ENCODE results near the gene PI4KA. TPM values are rescaled to one million over a fixed set of nuclear protein-coding genes. Genes with fewer than 3 reads are reported as not detected.
A peak's percentile ranks its signal among the peaks of the same experiment; 100 is the strongest.
"Not testable (repeated sequence)": the region's sequence is repeated elsewhere in the genome, so short reads cannot be mapped to it uniquely, and the experiment has no call there.

PI4KA gene
- total RNA-seq, 1 donor from 2014 or later, result 21.2 TPM

DNA sequence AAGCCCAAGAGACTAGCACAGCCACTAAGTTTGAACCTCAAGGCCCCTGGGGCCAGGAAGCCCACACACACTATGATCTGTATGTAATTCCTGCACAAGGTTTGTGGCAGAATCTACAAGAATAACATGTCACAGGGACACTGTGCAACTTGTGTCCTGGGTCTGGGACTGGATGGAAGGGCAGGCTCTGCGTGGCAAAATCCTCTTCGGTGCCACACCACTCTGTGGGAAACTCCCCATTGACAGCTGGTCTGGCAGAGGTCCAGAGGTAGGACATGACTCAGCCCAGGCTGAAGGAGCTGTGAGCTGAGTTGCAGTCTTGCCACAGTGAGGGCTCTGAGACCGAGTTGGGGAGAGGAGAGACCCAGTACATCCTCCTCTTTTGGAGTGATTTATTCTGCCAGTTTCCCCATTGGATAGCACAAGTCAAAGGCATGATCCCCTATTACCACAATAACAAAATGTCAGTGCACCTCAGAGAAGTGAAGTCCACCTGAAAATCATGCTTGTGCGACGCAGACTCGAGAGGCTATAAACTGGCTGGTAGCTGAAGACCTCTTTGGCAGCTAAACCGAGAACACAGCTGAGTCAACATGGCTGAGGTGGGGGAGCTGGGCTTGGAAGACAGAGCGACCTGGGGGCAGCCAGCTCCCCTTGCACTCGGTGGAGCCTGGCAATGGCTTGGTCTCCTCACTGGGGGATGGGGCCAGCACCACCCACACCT lies 108.0 kb downstream of the PI4KA start:
- DNase-seq (ENCODE audit: low spot score), result peak; percentile 84

DNA sequence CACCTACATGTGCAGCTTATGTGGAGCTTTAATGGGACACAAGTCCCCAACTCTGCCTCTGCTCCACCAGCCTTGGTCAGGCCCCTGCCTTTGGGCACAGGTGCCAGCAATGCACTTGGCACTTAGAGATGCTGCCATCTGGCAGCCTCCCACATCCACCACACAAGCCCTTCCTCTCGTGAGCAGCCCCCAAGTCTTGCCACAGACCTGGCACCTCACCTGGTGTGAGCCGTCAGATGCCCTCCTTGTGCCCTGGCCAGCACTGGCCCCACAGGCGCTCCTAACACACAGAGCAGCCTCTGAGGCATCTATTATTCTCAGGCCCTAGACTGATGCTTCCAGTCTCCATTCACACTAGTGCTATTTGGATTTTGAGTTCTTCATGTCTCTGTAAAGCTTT lies 109.2 kb downstream of the PI4KA start:
- DNase-seq (ENCODE audit: low spot score), result no peak

GRCh38 chr22:20748731-20749428 lies 109.7 kb downstream of the PI4KA start:
- peak; percentile 59 for DNase-seq (ENCODE audit: low spot score)

DNA sequence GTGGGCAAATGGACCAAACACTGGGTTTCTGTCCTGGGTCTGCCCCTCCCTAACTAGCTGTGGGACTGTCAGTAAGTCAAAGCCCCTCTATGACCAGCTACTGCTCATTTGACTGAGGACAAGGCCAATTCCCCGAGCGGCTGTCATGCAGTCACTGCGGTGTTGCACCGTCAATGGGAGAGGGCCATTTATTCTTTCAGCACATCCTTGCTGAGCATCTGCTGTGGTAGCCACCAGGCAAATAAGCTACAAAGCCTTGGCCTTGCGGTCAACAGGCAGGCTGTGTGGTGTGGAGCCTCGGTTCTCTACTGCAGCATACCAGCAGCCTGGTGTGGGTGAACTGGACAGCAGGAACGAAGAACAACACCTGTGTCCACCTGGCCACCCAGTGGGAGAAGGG lies 110.5 kb downstream of the PI4KA start:
- DNase-seq (ENCODE audit: low spot score), result no peak

DNA sequence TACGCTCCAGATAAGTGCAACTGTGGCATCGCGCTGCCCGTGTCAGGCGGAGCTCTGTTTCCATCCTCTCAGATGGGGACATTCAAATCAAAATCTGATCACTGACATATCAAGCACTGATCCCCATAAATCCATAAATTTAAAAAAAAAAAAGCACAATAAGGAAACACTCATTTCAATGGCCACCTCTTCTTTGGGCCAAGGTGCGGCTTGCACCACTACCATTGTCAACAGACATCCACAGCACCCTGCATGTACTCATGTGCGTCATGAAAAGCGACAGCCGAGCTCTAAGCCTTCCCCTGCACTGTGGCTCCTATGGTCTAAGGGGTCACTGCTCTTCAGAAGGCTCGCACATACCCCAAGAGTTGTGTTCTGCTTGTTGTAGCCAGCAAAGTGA lies 111.4 kb downstream of the PI4KA start:
- no peak for DNase-seq (ENCODE audit: low spot score)

- no peak for DNase-seq (ENCODE audit: low spot score)
Measured at GRCh38 chr22:20746431-20747189, 112.0 kb downstream of the PI4KA start.

GRCh38 chr22:20745119-20745518 lies 113.5 kb downstream of the PI4KA start:
- DNase-seq (ENCODE audit: low spot score), result no peak

DNA sequence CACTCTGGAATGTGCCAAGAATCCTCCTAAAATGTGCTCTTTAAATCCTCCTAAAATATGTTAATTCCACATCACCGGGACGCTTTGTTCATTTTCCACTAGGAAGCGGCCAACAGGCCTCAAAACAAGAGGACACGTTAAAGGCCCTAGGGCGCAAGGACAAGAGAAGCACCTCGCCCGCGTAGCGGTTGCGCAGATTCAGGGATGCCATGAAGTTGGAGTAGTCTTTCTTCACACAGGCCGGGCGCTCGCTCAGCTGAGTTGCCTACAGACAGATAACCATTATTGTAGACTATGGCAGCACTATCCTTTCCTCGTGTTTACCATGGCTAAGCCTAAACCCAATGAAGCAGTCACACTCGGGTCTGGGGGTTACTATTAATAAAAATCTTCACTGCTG lies 114.2 kb downstream of the PI4KA start:
- no peak for DNase-seq (ENCODE audit: low spot score)

GRCh38 chr22:20742764-20743163 lies 115.8 kb downstream of the PI4KA start:
- no peak for DNase-seq (ENCODE audit: low spot score)

DNA sequence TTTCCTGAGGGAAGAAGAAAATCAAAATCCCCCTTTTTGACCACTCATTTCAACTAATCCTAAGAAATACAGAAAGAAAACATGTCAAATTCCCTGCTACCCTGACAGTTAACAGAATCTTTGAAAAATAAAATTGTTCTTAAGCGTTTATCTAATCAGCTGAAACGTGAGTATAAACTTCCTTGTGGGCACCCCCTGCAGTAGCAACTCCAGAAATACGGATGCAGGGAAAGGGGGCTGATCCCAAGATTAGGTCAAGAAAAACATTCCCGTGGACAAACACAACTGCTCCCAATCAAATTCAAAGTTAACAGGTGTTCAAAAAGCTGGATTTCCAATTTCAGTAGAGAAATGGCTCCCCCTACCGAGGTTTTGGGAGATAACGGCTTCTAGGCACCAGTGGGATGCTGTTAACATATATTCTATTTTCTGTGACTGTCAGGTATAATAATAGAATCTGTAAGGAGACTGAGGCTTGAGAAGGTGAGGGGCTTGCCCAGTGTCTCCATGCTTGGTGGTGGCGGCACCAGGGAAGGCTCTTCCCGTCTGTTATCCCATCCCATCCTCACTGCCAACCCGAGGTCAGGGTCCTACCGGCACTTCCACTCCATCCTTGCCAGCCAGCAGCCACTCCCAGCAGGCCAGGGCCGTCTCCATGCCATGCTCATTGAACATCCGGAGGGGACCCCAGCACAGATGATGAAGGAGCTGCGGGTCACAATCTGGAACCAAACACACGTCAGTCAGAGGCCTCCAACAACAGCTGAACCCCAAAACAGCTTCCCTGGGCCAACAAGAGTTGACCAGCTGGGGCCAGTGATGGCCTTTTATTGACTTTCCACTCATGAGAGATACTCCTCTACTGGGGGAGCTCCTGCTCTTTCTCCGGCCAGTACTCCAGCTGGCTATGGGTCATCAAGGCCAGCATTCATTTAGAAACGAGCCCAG lies 116.7 kb downstream of the PI4KA start:
- DNase-seq (ENCODE audit: low spot score), result no peak

GRCh38 chr22:20741008-20741633 lies 117.5 kb downstream of the PI4KA start:
- no peak for DNase-seq (ENCODE audit: low spot score)

DNA sequence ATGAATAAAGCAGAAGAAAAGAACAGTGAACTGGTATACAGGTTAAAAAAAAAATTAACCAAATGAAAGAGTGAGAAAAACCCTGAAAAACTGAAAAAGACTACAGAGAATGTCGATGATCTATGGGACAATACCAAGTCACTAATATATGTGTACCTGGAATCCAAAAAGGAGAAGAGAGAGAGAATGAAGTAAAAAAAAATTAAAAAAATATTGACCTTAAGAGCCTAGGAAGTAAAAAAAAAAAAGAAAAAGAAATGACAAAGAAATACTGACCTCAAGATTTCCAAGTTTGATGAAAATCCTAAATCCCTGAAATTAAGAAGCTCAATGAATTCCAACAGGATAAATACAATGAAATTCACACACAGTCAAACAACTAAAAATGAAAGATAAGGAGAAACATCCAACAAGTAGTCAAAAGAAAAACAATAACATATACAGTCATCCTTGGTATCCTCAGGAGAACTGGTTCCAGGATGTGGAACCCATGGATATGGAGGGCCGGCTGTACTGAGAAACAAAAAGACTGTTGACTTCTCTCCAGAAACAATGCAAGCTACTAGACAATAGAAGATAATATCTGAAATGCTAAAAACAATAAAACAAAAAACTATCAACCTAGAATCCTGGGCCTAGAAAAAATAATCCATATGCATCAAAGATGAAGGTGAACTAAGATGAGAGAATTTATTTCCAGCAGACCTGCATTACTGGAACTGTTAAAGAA lies 118.2 kb downstream of the PI4KA start:
- no peak for DNase-seq (ENCODE audit: low spot score)

- DNase-seq (ENCODE audit: low spot score), result no peak
Measured at GRCh38 chr22:20738394-20739089, 120.1 kb downstream of the PI4KA start.

DNA sequence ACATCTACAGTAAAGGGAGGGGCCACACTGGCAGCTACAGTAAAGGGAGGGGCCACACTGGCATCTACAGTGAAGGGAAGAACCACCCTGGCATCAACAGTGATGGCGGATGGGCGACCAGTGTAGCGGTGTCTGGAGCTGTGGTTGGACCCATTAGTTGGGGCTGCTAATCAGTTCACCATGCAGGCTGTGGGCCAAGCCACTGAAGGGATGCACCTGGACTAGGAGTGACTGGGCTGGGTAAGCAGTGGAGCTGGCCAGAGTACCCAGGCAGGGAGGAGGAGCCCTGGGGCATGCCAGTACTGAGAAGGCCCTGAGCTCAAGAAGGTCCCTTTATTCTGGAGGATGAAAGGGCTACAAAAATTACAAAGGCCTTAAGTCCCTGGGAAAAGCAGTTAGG lies 121.7 kb downstream of the PI4KA start:
- not testable (repeated sequence) for DNase-seq (ENCODE audit: low spot score)

GRCh38 chr22:20735356-20736162 lies 123.1 kb downstream of the PI4KA start:
- DNase-seq (ENCODE audit: low spot score), result not testable (repeated sequence)

DNA sequence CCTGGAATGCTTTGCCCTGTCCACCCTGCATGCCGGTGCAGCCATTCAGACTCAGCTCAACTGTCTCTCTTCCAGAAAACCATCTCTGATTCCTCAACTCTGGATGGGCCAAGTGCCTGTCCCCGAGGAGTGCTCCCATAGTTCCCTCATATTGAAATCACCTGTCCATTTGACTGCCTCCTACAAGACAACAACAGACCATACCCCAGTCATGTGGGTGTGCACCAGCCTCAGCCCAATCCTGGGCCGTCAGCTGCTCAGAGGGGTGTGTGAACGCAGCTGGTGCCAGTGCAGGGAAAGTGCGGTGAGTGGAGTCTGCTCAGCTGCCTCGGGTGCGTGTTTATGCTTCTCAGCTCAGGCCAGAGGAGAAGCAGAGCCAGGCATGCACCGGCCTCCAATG lies 126.2 kb downstream of the PI4KA start:
- not testable (repeated sequence) for DNase-seq (ENCODE audit: low spot score)

GRCh38 chr22:20729194-20729593 lies 129.4 kb downstream of the PI4KA start:
- DNase-seq (ENCODE audit: low spot score), result no peak

- no peak for DNase-seq (ENCODE audit: low spot score)
Measured at GRCh38 chr22:20728523-20729190, 130.0 kb downstream of the PI4KA start.
